Sigmoid colon (tissue), 7 donors: Measurements from ENCODE around the gene HMCN2. TPM values are rescaled to one million over a fixed set of nuclear protein-coding genes. Genes with fewer than 3 reads are reported as not detected.
A peak's percentile ranks its signal among the peaks of the same experiment; 100 is the strongest.

ENCODE experiments used
- DNase-seq: peaks from one replicate; pipeline ENCODE4 v3.0.0-alpha.2; 2019
- H3K27ac ChIP-seq, 4 donors: fragments of 200-600 bp; sonication (generic); one replicate each; pipeline ENCODE4 v1.5.1; 2016 to 2019; ENCODE audit warnings: mild to moderate bottlenecking in 1 of 4
- H3K27me3 ChIP-seq, 3 donors: fragments of 200-600 bp; sonication (generic); one replicate each; pipeline ENCODE4 v1.5.1; 2019; ENCODE audit warnings: mild to moderate bottlenecking in 1 of 3
- H3K36me3 ChIP-seq, 4 donors: fragments of 200-600 bp; sonication (generic); one replicate each; pipeline ENCODE4 v1.5.1; 2016 to 2019
- H3K4me1 ChIP-seq, 4 donors: fragments of 200-600 bp; sonication (generic); one replicate each; pipeline ENCODE4 v1.5.1; 2017 to 2019
- H3K4me3 ChIP-seq, 4 donors: fragments of 200-600 bp; sonication (generic); one replicate each; pipeline ENCODE4 v1.5.1; 2017 to 2019; ENCODE audit warnings: mild to moderate bottlenecking in 2 of 4, moderate library complexity in 1 of 4
- H3K9me3 ChIP-seq, 4 donors: fragments of 200-600 bp in 3 of 4; sonication (generic) in 3 of 4; one replicate each; pipeline versions ENCODE4 v1.5.1 to v1.6.1; 2013 to 2019
- EP300 ChIP-seq, 4 donors: sonication (generic); formaldehyde crosslinking; IDR thresholded peaks; one replicate each; pipeline ENCODE4 v1.6.1; 2017; ENCODE audit warnings: antibody characterized with exemption in 4 of 4
- POLR2A ChIP-seq, 2 donors: fragments of 450-650 bp; IDR thresholded peaks; one replicate each; pipeline ENCODE4 v1.6.1; 2016; ENCODE audit warnings: antibody characterized with exemption in 2 of 2, mild to moderate bottlenecking in 2 of 2, moderate library complexity in 2 of 2
- POLR2AphosphoS5 ChIP-seq, 4 donors: sonication (generic); formaldehyde crosslinking; IDR thresholded peaks; one replicate each; pipeline ENCODE4 v1.6.1; 2017; ENCODE audit warnings: antibody characterized with exemption in 4 of 4
- WGBS, 2 donors: extraction: QIAGEN DNeasy Blood & Tissue Kit; methylation state at CpG; one replicate each; pipeline ENCODE4 v1.1.7; 2013; 5-methylcytosine and 5-hydroxymethylcytosine counted together
- intact Hi-C: fragments of 100-400 bp; cut with DNase I; formaldehyde crosslinking; loops from one replicate; pipeline ENCODE4 v1.15.1; 2023
- polyA plus RNA-seq, 3 donors: library from polyadenylated mRNA; stranded (reverse); fragments of 200-250 nt; gene quantifications; one replicate each; pipeline ENCODE4 v1.2.3, GENCODE V29; 2013
- total RNA-seq, 4 donors: library from RNA; depleted of rRNA; stranded (reverse); fragments of >200 nt; gene quantifications; one replicate each; pipeline ENCODE4 v1.1.0, GENCODE V29; 2016
- TF ChIP-seq, protein P1 (sequence below), 4 experiments: fragments of 450-650 bp in 3 of 4; fragments of 200-600 bp in 1 of 4; IDR thresholded peaks; one replicate each; pipeline ENCODE4 v1.5.1; 2016 to 2019; ENCODE audit warnings: antibody characterized with exemption in 4 of 4, mild to moderate bottlenecking in 3 of 4, moderate library complexity in 2 of 4
- donor health status: healthy with polysubstance abuse.
- donor health status: Bipolar disorder and iron deficiency.
- donor health status: healthy.

The HMCN2 gene
- total and polyA plus RNA-seq, 7 donors, result 3.6 to 106 (median 13.2) TPM

DNA sequence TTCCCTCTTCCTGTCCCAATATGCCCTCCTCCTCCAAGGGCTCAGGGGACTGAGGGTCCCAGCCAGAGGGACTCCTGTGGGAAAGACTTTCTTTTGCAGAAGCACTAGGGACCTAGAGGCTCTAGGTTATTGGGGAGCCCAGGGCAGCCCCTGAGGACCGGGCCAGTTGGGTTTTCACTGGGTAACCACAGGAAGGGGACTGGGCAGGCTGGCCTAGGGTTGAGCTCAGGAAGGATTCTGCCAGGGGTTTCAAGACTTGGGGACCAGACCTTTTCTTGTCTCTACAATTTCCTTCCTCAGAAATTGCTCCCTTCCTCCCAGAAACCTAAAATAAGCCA is 24.4 kb upstream of the HMCN2 start:
- Histone ChIP-seq H3K4me1 (peaks cover 0 to 51% (median 43%) of the 10 kb centered on the region in 4 donors), H3K27me3 (no peaks in the 10 kb centered on the region), H3K36me3 (no peaks in the 10 kb centered on the region), H3K27ac (peak overlapping the region in 3 of 4 donors; percentile 37 to 92 (median 83)), H3K4me3 (no peak overlapping the region), H3K9me3 (no peaks in the 10 kb centered on the region)
- intact Hi-C loops, result no loop called here
- DNase-seq, result peak; percentile 59
- TF ChIP-seq EP300 (IDR thresholded peaks at IDR 0.05) (no peak), POLR2AphosphoS5 (IDR thresholded peaks at IDR 0.05) (no peak), POLR2A (IDR thresholded peaks at IDR 0.05) (no peak)
- TF ChIP-seq, protein P1, sequence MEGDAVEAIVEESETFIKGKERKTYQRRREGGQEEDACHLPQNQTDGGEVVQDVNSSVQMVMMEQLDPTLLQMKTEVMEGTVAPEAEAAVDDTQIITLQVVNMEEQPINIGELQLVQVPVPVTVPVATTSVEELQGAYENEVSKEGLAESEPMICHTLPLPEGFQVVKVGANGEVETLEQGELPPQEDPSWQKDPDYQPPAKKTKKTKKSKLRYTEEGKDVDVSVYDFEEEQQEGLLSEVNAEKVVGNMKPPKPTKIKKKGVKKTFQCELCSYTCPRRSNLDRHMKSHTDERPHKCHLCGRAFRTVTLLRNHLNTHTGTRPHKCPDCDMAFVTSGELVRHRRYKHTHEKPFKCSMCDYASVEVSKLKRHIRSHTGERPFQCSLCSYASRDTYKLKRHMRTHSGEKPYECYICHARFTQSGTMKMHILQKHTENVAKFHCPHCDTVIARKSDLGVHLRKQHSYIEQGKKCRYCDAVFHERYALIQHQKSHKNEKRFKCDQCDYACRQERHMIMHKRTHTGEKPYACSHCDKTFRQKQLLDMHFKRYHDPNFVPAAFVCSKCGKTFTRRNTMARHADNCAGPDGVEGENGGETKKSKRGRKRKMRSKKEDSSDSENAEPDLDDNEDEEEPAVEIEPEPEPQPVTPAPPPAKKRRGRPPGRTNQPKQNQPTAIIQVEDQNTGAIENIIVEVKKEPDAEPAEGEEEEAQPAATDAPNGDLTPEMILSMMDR (IDR thresholded peaks at IDR 0.05), result no peak
- WGBS, 2 donors, result 83 to 92% methylated on average over 1 of the region's 1 CpG

- peak overlapping the region in 1 of 4 donors; percentile 92 for H3K27ac ChIP-seq
- TF ChIP-seq POLR2AphosphoS5 (IDR thresholded peaks at IDR 0.05) (no peak), POLR2A (IDR thresholded peaks at IDR 0.05) (no peak), EP300 (IDR thresholded peaks at IDR 0.05) (no peak)
- TF ChIP-seq, protein P1 (IDR thresholded peaks at IDR 0.05), result no peak
- intact Hi-C loops, result loop anchor here (2.0 kb wide), 1 partner anchor 100 kb away; no protein-coding TSS in a partner anchor
These were observed 23.1 kb upstream of the HMCN2 start for GRCh38 chr9:130242270-130243014.

GRCh38 chr9:130243015-130243881 is 22.3 kb upstream of the HMCN2 start:
- H3K9me3 ChIP-seq, result no peaks in the 10 kb centered on the region
- TF ChIP-seq POLR2AphosphoS5 (IDR thresholded peaks at IDR 0.05) (peak in 1 of 4 donors; percentile 16), EP300 (IDR thresholded peaks at IDR 0.05) (no peak), POLR2A (IDR thresholded peaks at IDR 0.05) (no peak)
- TF ChIP-seq, protein P1 (IDR thresholded peaks at IDR 0.05), result peak; percentile 88 to 98 (median 93)
- no peaks in the 10 kb centered on the region for H3K36me3 ChIP-seq
- no peaks in the 10 kb centered on the region for H3K27me3 ChIP-seq
- whole genome bisulfite sequencing, 2 donors, result 19 to 28% methylated on average over 35 of the region's 35 CpGs
- H3K4me3 ChIP-seq, result peak overlapping the region in 2 of 4 donors; percentile 16 to 26
- H3K4me1 ChIP-seq, result peaks cover 0 to 30% (median 23%) of the 10 kb centered on the region in 4 donors
- peak; percentile 87 for DNase-seq
- H3K27ac ChIP-seq, result peak overlapping the region in 1 of 4 donors; percentile 92
- intact Hi-C loops, result loop anchor here (2.0 kb wide), 1 partner anchor 100 kb away; no protein-coding TSS in a partner anchor

More at GRCh38 chr9:130242270-130243014, 23.1 kb upstream of the HMCN2 start:
- no peaks in the 10 kb centered on the region for H3K27me3 ChIP-seq
- peaks cover 0 to 38% (median 31%) of the 10 kb centered on the region in 4 donors for H3K4me1 ChIP-seq
- H3K36me3 ChIP-seq, result no peaks in the 10 kb centered on the region
- DNase-seq, result peak; percentile 70
- H3K4me3 ChIP-seq, result peak overlapping the region in 1 of 4 donors; percentile 26
- 75 to 84% methylated on average over 11 of the region's 11 CpGs for WGBS, 2 donors
- no peaks in the 10 kb centered on the region for H3K9me3 ChIP-seq

GRCh38 chr9:130243882-130244170 is 21.7 kb upstream of the HMCN2 start:
- Histone ChIP-seq H3K27me3 (no peaks in the 10 kb centered on the region), H3K9me3 (no peaks in the 10 kb centered on the region), H3K4me1 (peaks cover 0 to 27% (median 21%) of the 10 kb centered on the region in 4 donors), H3K27ac (no peak overlapping the region), H3K4me3 (no peak overlapping the region), H3K36me3 (no peaks in the 10 kb centered on the region)
- intact Hi-C loops, result loop anchor here (2.0 kb wide), 1 partner anchor 99 kb away; no protein-coding TSS in a partner anchor
- DNase-seq, result no peak
- WGBS, 2 donors, result 78 to 88% methylated on average over 7 of the region's 7 CpGs
- TF ChIP-seq POLR2A (IDR thresholded peaks at IDR 0.05) (no peak), POLR2AphosphoS5 (IDR thresholded peaks at IDR 0.05) (no peak), EP300 (IDR thresholded peaks at IDR 0.05) (no peak)
- TF ChIP-seq, protein P1 (IDR thresholded peaks at IDR 0.05), result no peak
